K562 (cell line): ENCODE data around the gene FHIT. TPM values are rescaled to one million over a fixed set of nuclear protein-coding genes. Genes with fewer than 3 reads are reported as not detected.

Experiments used
- ATAC-seq: fragments of 200-7000 bp; cut with Tn5 transposase; 3 replicates; pipeline ENCODE4 v1.9.1; 2020; ENCODE audit warnings: moderate library complexity
- BruUV-seq: library from RNA; stranded (reverse); fragments of 400-500 nt; replicated peaks from 2 replicates; lab custom pipeline; 2021; lab: Mats Ljungman, UMichigan
- CTCF ChIA-PET: fragments of 300-600 bp; formaldehyde crosslinking; extraction: SDS; loops from one replicate; lab custom pipeline; 2021; ENCODE audit warnings: low intra/inter-chr PET ratio; lab: Yijun Ruan, JAX
- POLR2A ChIA-PET: fragments of 300-600, 350-650 bp; sonication (Branson Sonifier 250); formaldehyde crosslinking; extraction: SDS; loops from one replicate; lab custom pipeline; 2021; ENCODE audit warnings: antibody characterized with exemption, inconsistent platforms; lab: Yijun Ruan, JAX
- DNase-seq, 4 experiments: peaks; one replicate each; pipeline versions ENCODE4 v3.0.0 to v3.0.0-alpha.2; 2011 to 2018; ENCODE audit warnings: low spot score in 3 of 4, mixed read lengths in 3 of 4; ENCODE audit errors: extremely low read depth in 1 of 4
- FAIRE-seq: peaks from 2 replicates; lab custom pipeline; 2011; peaks lifted over from hg19 to GRCh38; lab: Jason Lieb, UNC
- H2AFZ ChIP-seq: 2 replicates; pipeline ENCODE4 v1.6.0; 2011; ENCODE audit warnings: low read depth, low read length, control low read depth, inconsistent platforms
- H3K27ac ChIP-seq: fragments of 200-600 bp; 3 replicates; pipeline ENCODE4 v1.8.0; 2011; ENCODE audit warnings: low read depth, mild to moderate bottlenecking, control low read depth, inconsistent platforms, low read length, moderate library complexity, mixed read lengths; ENCODE audit errors: extremely low read depth
- H3K27me3 ChIP-seq, 2 experiments: fragments of 300-600 bp in 1 of 2; 2 replicates in 1 of 2; 3 replicates in 1 of 2; pipeline versions ENCODE4 v1.6.0 to v1.8.0; 2011; ENCODE audit warnings: inconsistent platforms in 2 of 2, low read length in 2 of 2, mild to moderate bottlenecking in 1 of 2, mixed read lengths in 1 of 2, moderate library complexity in 1 of 2; ENCODE audit not compliant: control insufficient read depth in 2 of 2, insufficient read depth in 2 of 2
- H3K36me3 ChIP-seq: fragments of 300-600 bp; 3 replicates; pipeline ENCODE4 v1.8.0; 2011; ENCODE audit warnings: mild to moderate bottlenecking, low read length, inconsistent platforms; ENCODE audit not compliant: control insufficient read depth, insufficient read depth
- H3K4me1 ChIP-seq, 2 experiments: fragments of 200-600 bp in 1 of 2; replicated peaks in 1 of 2; 2 replicates in 1 of 2; 3 replicates in 1 of 2; pipeline versions ENCODE4 v1.5.1 to v1.8.0; 2011; ENCODE audit warnings: inconsistent platforms in 2 of 2, low read length in 2 of 2, mild to moderate bottlenecking in 1 of 2, mixed read lengths in 1 of 2, moderate library complexity in 1 of 2; ENCODE audit not compliant: control insufficient read depth in 2 of 2, insufficient read depth in 2 of 2
- H3K4me2 ChIP-seq: 2 replicates; pipeline ENCODE4 v1.6.1; 2011; ENCODE audit warnings: low read length, control low read depth, inconsistent platforms, mixed read lengths; ENCODE audit not compliant: insufficient read depth
- H3K4me3 ChIP-seq: fragments of 200-600 bp; sonication (generic), shearing (Covaris generic); 2 replicates; pipeline ENCODE4 v1.5.1; 2016; ENCODE audit warnings: control low read depth, inconsistent platforms
- H3K79me2 ChIP-seq: fragments of 200-600 bp; 3 replicates; pipeline ENCODE4 v1.8.0; 2011; ENCODE audit warnings: low read length, inconsistent platforms; ENCODE audit not compliant: control insufficient read depth, insufficient read depth
- H3K9ac ChIP-seq, 2 experiments: 2 replicates each; pipeline versions ENCODE4 v1.6.0 to v1.6.1; 2011; ENCODE audit warnings: low read depth in 2 of 2, low read length in 2 of 2, control low read depth in 1 of 2, inconsistent platforms in 1 of 2, mild to moderate bottlenecking in 1 of 2, mixed read lengths in 1 of 2; ENCODE audit not compliant: insufficient read depth in 1 of 2
- H3K9me1 ChIP-seq: one replicate; pipeline ENCODE4 v1.6.0; 2011; ENCODE audit warnings: inconsistent platforms, mild to moderate bottlenecking, low read length, moderate library complexity; ENCODE audit not compliant: control insufficient read depth, insufficient read depth
- H3K9me3 ChIP-seq: replicated peaks from 2 replicates; pipeline ENCODE4 v1.5.1; 2011; ENCODE audit warnings: low read depth, low read length, inconsistent platforms; ENCODE audit not compliant: control insufficient read depth, insufficient read depth
- H4K20me1 ChIP-seq: replicated peaks from 2 replicates; pipeline ENCODE4 v1.6.1; 2011; ENCODE audit warnings: low read length, inconsistent platforms, mixed read lengths; ENCODE audit not compliant: control insufficient read depth, insufficient read depth
- C11orf30 ChIP-seq: fragments of 450-650 bp; IDR thresholded peaks from 2 replicates; pipeline ENCODE4 v1.6.1; 2016; ENCODE audit warnings: low read depth, mild to moderate bottlenecking
- FOXK2 ChIP-seq, 2 experiments: fragments of 450-650 bp; IDR thresholded peaks in 1 of 2; conservative IDR thresholded peaks in 1 of 2; 2 replicates each; pipeline ENCODE4 v1.6.1; 2016; ENCODE audit warnings: low read depth in 2 of 2, mild to moderate bottlenecking in 1 of 2
- MAFF ChIP-seq: IDR thresholded peaks from 2 replicates; pipeline ENCODE4 v1.6.1; 2012; ENCODE audit warnings: low read length, improper control_type of control experiment
- MAFG ChIP-seq: fragments of 450-650 bp; conservative IDR thresholded peaks from 2 replicates; pipeline ENCODE4 v1.6.1; 2016; ENCODE audit warnings: missing genetic modification characterization, missing compliant biosample characterization
- MAFK ChIP-seq: IDR thresholded peaks from 2 replicates; pipeline ENCODE4 v1.6.1; 2011; ENCODE audit warnings: low read length, improper control_type of control experiment
- ZNF316 ChIP-seq: fragments of 450-650 bp; IDR thresholded peaks from 2 replicates; pipeline ENCODE4 v1.6.1; 2016
- WGBS: fragments of 100-300 bp; shearing (Covaris generic); methylation state at CpG from one replicate; pipeline ENCODE4 v1.1.6; 2016; ENCODE audit warnings: low coverage, mixed read lengths; ENCODE audit not compliant: insufficient coverage; ENCODE audit errors: missing lambda C conversion rate; 5-methylcytosine and 5-hydroxymethylcytosine counted together
- in situ Hi-C: fragments of 300-500 bp; cut with MboI; formaldehyde crosslinking; loops from 4 replicates; pipeline ENCODE4 v1.15.0; 2018; ENCODE audit warnings: inconsistent platforms, mixed read lengths
- intact Hi-C: fragments of 100-400 bp; cut with micrococcal nuclease; formaldehyde crosslinking; loops from 2 replicates; pipeline ENCODE4 v1.14.2; 2022
- polyA plus RNA-seq, 8 experiments: library from polyadenylated mRNA; depleted of rRNA in 4 of 8; stranded (reverse) in 5 of 8; unstranded in 3 of 8; fragments of >200 nt; fragmentation: Nextera tagmentation in 2 of 8; fragmentation: Illumina TruSeq in 1 of 8; extraction: Ambion mirVana in 2 of 8; extraction: Trizol in 1 of 8; gene quantifications; 2 replicates each; pipeline versions ENCODE4 v1.2.1 to v1.2.3, GENCODE V29; 2011 to 2014; ENCODE audit warnings: inconsistent platforms in 1 of 8, missing spikeins in 1 of 8
- total RNA-seq, 7 experiments: library from RNA; depleted of rRNA in 6 of 7; stranded (reverse); fragments of >200 nt in 6 of 7; fragmentation: Illumina TruSeq in 2 of 7; extraction: Trizol in 2 of 7; gene quantifications; 2 replicates each; pipeline versions ENCODE4 v1.2.1 to v1.2.3, GENCODE V29; 2011 to 2021; ENCODE audit warnings: low replicate concordance in 1 of 7
- TF ChIP-seq, protein P1 (sequence below): fragments of 200-800 bp; sonication (Bioruptor generic); IDR thresholded peaks from 2 replicates; pipeline ENCODE4 v1.6.1; 2017; ENCODE audit warnings: missing genetic modification characterization, missing compliant biosample characterization

FHIT gene
- total and polyA plus RNA-seq, 9 of the 15 experiments (the other 6 are each of a cell fraction or from before 2014, with no cell fraction given), result 1.7 to 9.1 (median 4.3) TPM

- intact Hi-C loops, result no loop called here
- no peak for DNase-seq
- no peak overlapping the region for H3K27ac ChIP-seq
- H3K79me2 ChIP-seq, result no peaks in the 10 kb centered on the region
- H4K20me1 ChIP-seq, result no peaks in the 10 kb centered on the region
- no peaks in the 10 kb centered on the region for H3K9me3 ChIP-seq
- ChIA-PET POLR2A (interaction anchor here (0.6 kb wide), 1 partner anchor 1559 kb away, joined by 5 read pairs; no protein-coding TSS in a partner anchor), CTCF (no interaction called here)
- WGBS, result 25% methylated on average over 3 of the region's 3 CpGs
- BruUV-seq, result no TSS peak
- H3K4me1 ChIP-seq, result no peaks in the 10 kb centered on the region
- no peak for ATAC-seq
- no peak for FAIRE-seq
- no peaks in the 10 kb centered on the region for H3K36me3 ChIP-seq
- no peak overlapping the region for H3K9ac ChIP-seq
- 0 out of 2 replicates have a peak, but pooled peaks have one; percentile 20 for TF ChIP-seq MAFK
- TF ChIP-seq ZNF316, result peak; percentile 44; the same call in 1 of the 2 replicates
- TF ChIP-seq FOXK2 (conservative IDR thresholded peaks at IDR 0.05 in 1 of 2, IDR thresholded peaks at IDR 0.05 in 1 of 2; ENCODE audit: low read depth in 2 of 2), result no peak
- TF ChIP-seq MAFG, result 0 out of 2 replicates have a peak, but pooled peaks have one; percentile 8
- TF ChIP-seq, protein P1, sequence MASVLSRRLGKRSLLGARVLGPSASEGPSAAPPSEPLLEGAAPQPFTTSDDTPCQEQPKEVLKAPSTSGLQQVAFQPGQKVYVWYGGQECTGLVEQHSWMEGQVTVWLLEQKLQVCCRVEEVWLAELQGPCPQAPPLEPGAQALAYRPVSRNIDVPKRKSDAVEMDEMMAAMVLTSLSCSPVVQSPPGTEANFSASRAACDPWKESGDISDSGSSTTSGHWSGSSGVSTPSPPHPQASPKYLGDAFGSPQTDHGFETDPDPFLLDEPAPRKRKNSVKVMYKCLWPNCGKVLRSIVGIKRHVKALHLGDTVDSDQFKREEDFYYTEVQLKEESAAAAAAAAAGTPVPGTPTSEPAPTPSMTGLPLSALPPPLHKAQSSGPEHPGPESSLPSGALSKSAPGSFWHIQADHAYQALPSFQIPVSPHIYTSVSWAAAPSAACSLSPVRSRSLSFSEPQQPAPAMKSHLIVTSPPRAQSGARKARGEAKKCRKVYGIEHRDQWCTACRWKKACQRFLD (CRISPR knock-in tag), result no peak
- peak; percentile 27; the same call in 1 of the 2 replicates for TF ChIP-seq MAFF
- peak; percentile 29; the same call in 1 of the 2 replicates for TF ChIP-seq C11orf30
- in situ Hi-C loops, result no loop called here
- H3K9me1 ChIP-seq, result no peaks in the 10 kb centered on the region
- H3K27me3 ChIP-seq, result no peaks in the 10 kb centered on the region
- no peak overlapping the region for H3K4me3 ChIP-seq
- H3K4me2 ChIP-seq, result no peak overlapping the region
- H2AFZ ChIP-seq, result no peak overlapping the region
These were observed 185.7 kb downstream of the FHIT start for GRCh38 chr3:61065451-61066011.
